ENCODE measurements around the gene FOXD1.

- TF ChIP-seq CTCF (IDR thresholded peaks at IDR 0.05) (no peak), POLR2A (IDR thresholded peaks at IDR 0.05) (no peak)
Observed at GRCh38 chr5:73412597-73412988, 36.0 kb downstream of the FOXD1 start.

Measured in heart left ventricle (tissue), 13 donors.